Fibroblast of lung (primary cell): Measurements from ENCODE around the gene SRGAP1. TPM values are rescaled to one million over a fixed set of nuclear protein-coding genes. Genes with fewer than 3 reads are reported as not detected.

Experiments
- DNase-seq, 2 donors: peaks; one replicate each; pipeline versions ENCODE4 v3.0.0 to v3.0.0-alpha.2; 2010; ENCODE audit warnings: low read depth in 2 of 2
- H2AFZ ChIP-seq: 2 replicates; pipeline ENCODE4 v1.5.1; 2012; ENCODE audit warnings: low read length, control low read depth, inconsistent platforms
- H3K27ac ChIP-seq: 2 replicates; pipeline ENCODE4 v1.5.1; 2011; ENCODE audit warnings: low read length, control low read depth; ENCODE audit not compliant: insufficient read depth
- H3K27me3 ChIP-seq: 2 replicates; pipeline ENCODE4 v1.5.1; 2011; ENCODE audit warnings: mild to moderate bottlenecking, low read length; ENCODE audit not compliant: control insufficient read depth, insufficient read depth
- H3K36me3 ChIP-seq: 2 replicates; pipeline ENCODE4 v1.5.1; 2011; ENCODE audit warnings: low read length; ENCODE audit not compliant: control insufficient read depth, insufficient read depth
- H3K4me1 ChIP-seq: 2 replicates; pipeline ENCODE4 v1.5.1; 2011; ENCODE audit warnings: low read length; ENCODE audit not compliant: control insufficient read depth, insufficient read depth; ENCODE audit errors: extremely low read depth
- H3K4me2 ChIP-seq: 2 replicates; pipeline ENCODE4 v1.5.1; 2011; ENCODE audit warnings: low read length, control low read depth; ENCODE audit not compliant: insufficient read depth; ENCODE audit errors: extremely low read depth
- H3K4me3 ChIP-seq, 4 experiments: fragments of 200-600 bp in 1 of 4; sonication (generic) in 1 of 4; replicated peaks in 1 of 4; 2 replicates each; pipeline ENCODE4 v1.5.1; 2011 to 2016; ENCODE audit warnings: low read length in 4 of 4, low read depth in 3 of 4, mild to moderate bottlenecking in 3 of 4, control low read depth in 2 of 4, inconsistent platforms in 1 of 4, mixed read lengths in 1 of 4; ENCODE audit not compliant: insufficient read depth in 1 of 4; ENCODE audit errors: control extremely low read depth in 1 of 4
- H3K79me2 ChIP-seq: 2 replicates; pipeline ENCODE4 v1.5.1; 2012; ENCODE audit warnings: mild to moderate bottlenecking, low read length, inconsistent platforms; ENCODE audit not compliant: control insufficient read depth, insufficient read depth
- H3K9ac ChIP-seq: 2 replicates; pipeline ENCODE4 v1.5.1; 2011; ENCODE audit warnings: mild to moderate bottlenecking, low read length, control low read depth; ENCODE audit not compliant: insufficient read depth
- H3K9me3 ChIP-seq: 2 replicates; pipeline ENCODE4 v1.5.1; 2012; ENCODE audit warnings: low read depth, low read length; ENCODE audit not compliant: control insufficient read depth, insufficient read depth
- H4K20me1 ChIP-seq: 2 replicates; pipeline ENCODE4 v1.5.1; 2011; ENCODE audit warnings: low read length; ENCODE audit not compliant: control insufficient read depth, insufficient read depth; ENCODE audit errors: extremely low read depth
- EZH2 ChIP-seq: IDR thresholded peaks from 2 replicates; pipeline ENCODE4 v1.5.1; 2012; ENCODE audit warnings: low read length, control low read depth, mild to moderate bottlenecking; ENCODE audit errors: missing control alignments
- polyA plus RNA-seq, 2 donors: library from polyadenylated mRNA; depleted of rRNA in 1 of 2; stranded (reverse) in 1 of 2; unstranded in 1 of 2; fragments of >200 nt; gene quantifications; 2 replicates each; pipeline ENCODE4 v1.2.1, GENCODE V29; 2011 to 2012; ENCODE audit warnings: missing spikeins in 1 of 2
- total RNA-seq: library from RNA; depleted of rRNA; stranded (reverse); fragments of >200 nt; gene quantifications from 2 replicates; pipeline ENCODE4 v1.2.1, GENCODE V29; 2014
- TF ChIP-seq, protein P1 (sequence below), 2 donors: IDR thresholded peaks in 1 of 2; conservative IDR thresholded peaks in 1 of 2; 1 replicate in 1 of 2; 2 replicates in 1 of 2; pipeline ENCODE4 v1.5.1; 2011 to 2012; ENCODE audit warnings: low read length in 2 of 2, control low read depth in 1 of 2, inconsistent platforms in 1 of 2, low read depth in 1 of 2, mild to moderate bottlenecking in 1 of 2

SRGAP1 gene
- total and polyA plus RNA-seq, 2 donors (not counting 1 experiment from before 2014, with no cell fraction given), result 18.9 to 30.2 TPM

DNA sequence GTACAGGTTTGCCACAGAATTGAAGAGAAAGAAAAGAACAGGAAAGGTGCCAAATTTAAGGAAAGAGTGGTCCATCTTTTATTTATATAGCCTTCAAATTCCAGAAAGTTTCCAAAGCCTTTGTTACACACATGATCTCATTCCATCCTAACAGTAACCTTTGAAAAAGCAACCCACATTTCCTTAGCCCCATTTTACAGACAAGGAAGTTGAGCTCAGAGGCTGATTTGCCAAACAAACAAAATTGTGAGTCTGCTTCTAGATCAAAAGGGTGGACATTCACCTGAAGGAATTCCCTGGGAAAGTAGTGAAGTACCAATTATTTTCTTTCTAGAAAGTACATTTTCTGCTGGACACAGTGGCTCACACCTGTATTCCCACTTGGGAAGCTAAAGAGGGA lies 345.6 kb downstream of the SRGAP1 start:
- no peak overlapping the region for H2AFZ ChIP-seq
- no peaks in the 10 kb centered on the region for H3K27me3 ChIP-seq
- no peak overlapping the region for H3K9ac ChIP-seq
- no peak overlapping the region for H3K4me3 ChIP-seq
- no peaks in the 10 kb centered on the region for H4K20me1 ChIP-seq
- H3K36me3 ChIP-seq, result peaks cover 3% of the 10 kb centered on the region
- no peak for DNase-seq
- H3K4me1 ChIP-seq, result peaks cover 13% of the 10 kb centered on the region
- no peak overlapping the region for H3K27ac ChIP-seq
- no peak for TF ChIP-seq EZH2
- TF ChIP-seq, protein P1, sequence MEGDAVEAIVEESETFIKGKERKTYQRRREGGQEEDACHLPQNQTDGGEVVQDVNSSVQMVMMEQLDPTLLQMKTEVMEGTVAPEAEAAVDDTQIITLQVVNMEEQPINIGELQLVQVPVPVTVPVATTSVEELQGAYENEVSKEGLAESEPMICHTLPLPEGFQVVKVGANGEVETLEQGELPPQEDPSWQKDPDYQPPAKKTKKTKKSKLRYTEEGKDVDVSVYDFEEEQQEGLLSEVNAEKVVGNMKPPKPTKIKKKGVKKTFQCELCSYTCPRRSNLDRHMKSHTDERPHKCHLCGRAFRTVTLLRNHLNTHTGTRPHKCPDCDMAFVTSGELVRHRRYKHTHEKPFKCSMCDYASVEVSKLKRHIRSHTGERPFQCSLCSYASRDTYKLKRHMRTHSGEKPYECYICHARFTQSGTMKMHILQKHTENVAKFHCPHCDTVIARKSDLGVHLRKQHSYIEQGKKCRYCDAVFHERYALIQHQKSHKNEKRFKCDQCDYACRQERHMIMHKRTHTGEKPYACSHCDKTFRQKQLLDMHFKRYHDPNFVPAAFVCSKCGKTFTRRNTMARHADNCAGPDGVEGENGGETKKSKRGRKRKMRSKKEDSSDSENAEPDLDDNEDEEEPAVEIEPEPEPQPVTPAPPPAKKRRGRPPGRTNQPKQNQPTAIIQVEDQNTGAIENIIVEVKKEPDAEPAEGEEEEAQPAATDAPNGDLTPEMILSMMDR (conservative IDR thresholded peaks at IDR 0.05 in 1 of 2, IDR thresholded peaks at IDR 0.05 in 1 of 2; ENCODE audit: low read depth in 1 of 2, low read length in 2 of 2), result no peak
- H3K9me3 ChIP-seq, result no peaks in the 10 kb centered on the region
- H3K4me2 ChIP-seq, result no peak overlapping the region
- no peaks in the 10 kb centered on the region for H3K79me2 ChIP-seq

- Histone ChIP-seq H2AFZ (no peak overlapping the region), H3K4me2 (no peak overlapping the region)
- TF ChIP-seq, protein P1 (conservative IDR thresholded peaks at IDR 0.05 in 1 of 2, IDR thresholded peaks at IDR 0.05 in 1 of 2; ENCODE audit: low read depth in 1 of 2, low read length in 2 of 2), result no peak
- TF ChIP-seq EZH2, result no peak
Observed at GRCh38 chr12:64192644-64193444, 348.3 kb downstream of the SRGAP1 start.

GRCh38 chr12:64193931-64194330 lies 349.4 kb downstream of the SRGAP1 start:
- Histone ChIP-seq H3K9me3 (no peaks in the 10 kb centered on the region), H3K27me3 (no peaks in the 10 kb centered on the region), H2AFZ (no peak overlapping the region), H3K4me1 (no peaks in the 10 kb centered on the region), H3K79me2 (no peaks in the 10 kb centered on the region), H3K4me3 (no peak overlapping the region), H3K27ac (no peak overlapping the region), H3K9ac (no peak overlapping the region), H4K20me1 (no peaks in the 10 kb centered on the region), H3K4me2 (no peak overlapping the region), H3K36me3 (peaks cover 3% of the 10 kb centered on the region)
- TF ChIP-seq EZH2, result no peak
- TF ChIP-seq, protein P1 (conservative IDR thresholded peaks at IDR 0.05 in 1 of 2, IDR thresholded peaks at IDR 0.05 in 1 of 2; ENCODE audit: low read depth in 1 of 2, low read length in 2 of 2), result no peak
- DNase-seq, result no peak

More at GRCh38 chr12:64192644-64193444, 348.3 kb downstream of the SRGAP1 start:
- Histone ChIP-seq H3K27ac (no peak overlapping the region), H3K4me3 (no peak overlapping the region), H3K9me3 (no peaks in the 10 kb centered on the region), H3K4me1 (peaks cover 5% of the 10 kb centered on the region), H3K9ac (no peak overlapping the region), H3K79me2 (no peaks in the 10 kb centered on the region), H3K36me3 (peaks cover 3% of the 10 kb centered on the region), H3K27me3 (no peaks in the 10 kb centered on the region), H4K20me1 (no peaks in the 10 kb centered on the region)
- DNase-seq, result peak in 1 of 2 donors; percentile 10
